Natural killer cell (primary cell): Measurements from ENCODE around the gene PREPL. TPM values are rescaled to one million over a fixed set of nuclear protein-coding genes. Genes with fewer than 3 reads are reported as not detected.

ENCODE experiments used
- ATAC-seq, 3 donors: fragments of 150-1000 bp in 2 of 3; fragments of 200-7000 bp in 1 of 3; cut with Tn5 transposase; 1 replicate in 1 of 3; 2 replicates in 2 of 3; pipeline ENCODE4 v1.10.0; 2021; ENCODE audit warnings: mild to moderate bottlenecking in 2 of 3, moderate library complexity in 2 of 3
- DNase-seq, 2 donors: peaks; one replicate each; pipeline versions ENCODE4 v3.0.0 to v3.0.0-alpha.2; 2013 to 2021; ENCODE audit warnings: mixed read lengths in 1 of 2
- H3K27ac ChIP-seq: one replicate; pipeline ENCODE4 v1.5.1; 2013; ENCODE audit warnings: mild to moderate bottlenecking, low read length
- H3K27me3 ChIP-seq: one replicate; pipeline ENCODE4 v1.6.1; 2013; ENCODE audit warnings: low read length; ENCODE audit not compliant: control insufficient read depth, insufficient read depth
- H3K36me3 ChIP-seq: one replicate; pipeline ENCODE4 v1.6.1; 2013; ENCODE audit warnings: low read length; ENCODE audit not compliant: control insufficient read depth, insufficient read depth
- H3K4me1 ChIP-seq: one replicate; pipeline ENCODE4 v1.6.1; 2013; ENCODE audit warnings: low read length; ENCODE audit not compliant: control insufficient read depth, insufficient read depth
- H3K4me3 ChIP-seq: one replicate; pipeline ENCODE4 v1.5.1; 2013; ENCODE audit warnings: low read length
- H3K9me3 ChIP-seq: one replicate; pipeline ENCODE4 v1.6.1; 2013; ENCODE audit warnings: low read length; ENCODE audit not compliant: control insufficient read depth, insufficient read depth
- H3K27ac Mint-ChIP-seq, 2 donors: one replicate each; pipeline ENCODE4 v1.8.0; 2022; ENCODE audit warnings: mild to moderate bottlenecking in 2 of 2, mixed read lengths in 2 of 2, moderate library complexity in 1 of 2
- H3K27me3 Mint-ChIP-seq, 2 donors: one replicate each; pipeline ENCODE4 v1.8.0; 2022; ENCODE audit warnings: low read depth in 2 of 2, mixed read lengths in 2 of 2
- H3K36me3 Mint-ChIP-seq: one replicate; pipeline ENCODE4 v1.8.0; 2022; ENCODE audit warnings: mixed read lengths
- H3K4me1 Mint-ChIP-seq, 2 donors: one replicate each; pipeline ENCODE4 v1.8.0; 2022; ENCODE audit warnings: mixed read lengths in 2 of 2
- H3K4me3 Mint-ChIP-seq: one replicate; pipeline ENCODE4 v1.8.0; 2022; ENCODE audit warnings: mild to moderate bottlenecking, moderate library complexity, mixed read lengths
- H3K9me3 Mint-ChIP-seq, 2 donors: one replicate each; pipeline ENCODE4 v1.8.0; 2022; ENCODE audit warnings: mixed read lengths in 2 of 2
- WGBS: methylation state at CpG from one replicate; pipeline ENCODE4 v1.1.7; 2013; ENCODE audit warnings: missing lambda C conversion rate; ENCODE audit not compliant: insufficient coverage; 5-methylcytosine and 5-hydroxymethylcytosine counted together
- intact Hi-C: fragments of 100-400 bp; cut with micrococcal nuclease; formaldehyde crosslinking; loops from one replicate; pipeline ENCODE4 v1.14.2; 2022
- total RNA-seq, 4 donors: library from RNA; stranded (reverse); fragments of 120-200 nt in 1 of 4; gene quantifications; one replicate each; pipeline versions ENCODE4 v1.2.3 to v1.2.4, GENCODE V29; 2013 to 2022
- TF ChIP-seq, protein P1 (sequence below): fragments of 200-600 bp; IDR thresholded peaks from one replicate; pipeline ENCODE4 v1.8.0; 2022; ENCODE audit warnings: antibody characterized with exemption

Gene PREPL
- total RNA-seq, 3 donors from 2014 or later (not counting 1 experiment from before 2014, with no cell fraction given): 17.2 to 23.2 (median 18.4) TPM

- no peak overlapping the region for H3K27ac ChIP-seq
- WGBS: 89% methylated on average over 2 of the region's 2 CpGs
- Mint-ChIP-seq H3K4me3 (no peak overlapping the region), H3K4me1 (no peaks in the 10 kb centered on the region), H3K27ac (no peak overlapping the region), H3K9me3 (no peaks in the 10 kb centered on the region), H3K27me3 (peaks cover under 1 to 2% of the 10 kb centered on the region in 2 donors), H3K36me3 (no peaks in the 10 kb centered on the region)
- no peaks in the 10 kb centered on the region for H3K27me3 ChIP-seq
- no peaks in the 10 kb centered on the region for H3K4me1 ChIP-seq
- no peak overlapping the region for H3K4me3 ChIP-seq
- TF ChIP-seq, protein P1, sequence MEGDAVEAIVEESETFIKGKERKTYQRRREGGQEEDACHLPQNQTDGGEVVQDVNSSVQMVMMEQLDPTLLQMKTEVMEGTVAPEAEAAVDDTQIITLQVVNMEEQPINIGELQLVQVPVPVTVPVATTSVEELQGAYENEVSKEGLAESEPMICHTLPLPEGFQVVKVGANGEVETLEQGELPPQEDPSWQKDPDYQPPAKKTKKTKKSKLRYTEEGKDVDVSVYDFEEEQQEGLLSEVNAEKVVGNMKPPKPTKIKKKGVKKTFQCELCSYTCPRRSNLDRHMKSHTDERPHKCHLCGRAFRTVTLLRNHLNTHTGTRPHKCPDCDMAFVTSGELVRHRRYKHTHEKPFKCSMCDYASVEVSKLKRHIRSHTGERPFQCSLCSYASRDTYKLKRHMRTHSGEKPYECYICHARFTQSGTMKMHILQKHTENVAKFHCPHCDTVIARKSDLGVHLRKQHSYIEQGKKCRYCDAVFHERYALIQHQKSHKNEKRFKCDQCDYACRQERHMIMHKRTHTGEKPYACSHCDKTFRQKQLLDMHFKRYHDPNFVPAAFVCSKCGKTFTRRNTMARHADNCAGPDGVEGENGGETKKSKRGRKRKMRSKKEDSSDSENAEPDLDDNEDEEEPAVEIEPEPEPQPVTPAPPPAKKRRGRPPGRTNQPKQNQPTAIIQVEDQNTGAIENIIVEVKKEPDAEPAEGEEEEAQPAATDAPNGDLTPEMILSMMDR: no peak
- H3K36me3 ChIP-seq: no peaks in the 10 kb centered on the region
- no peaks in the 10 kb centered on the region for H3K9me3 ChIP-seq
- ATAC-seq (no peak), DNase-seq (no peak)
- intact Hi-C loops: no loop called here
Observed at GRCh38 chr2:44273596-44273995, 87.7 kb downstream of the PREPL start.

DNA sequence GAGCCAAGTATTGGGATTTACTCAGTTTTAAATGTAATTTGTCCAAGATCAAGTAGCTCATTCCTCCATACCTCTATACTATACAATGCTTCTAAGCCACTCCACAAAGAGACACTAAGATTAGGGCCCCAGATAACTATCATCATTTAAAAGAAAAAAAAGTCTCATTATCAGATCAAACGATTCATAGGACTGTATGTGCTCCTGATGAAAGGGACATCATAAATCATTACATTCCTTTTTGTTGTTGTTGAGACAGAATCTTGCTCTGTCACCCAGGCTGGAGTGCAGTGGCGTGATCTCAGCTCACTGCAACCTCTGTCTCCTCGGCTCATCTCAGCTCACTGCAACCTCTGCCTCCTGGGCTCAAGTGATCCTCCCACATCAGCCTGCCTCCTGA lies 88.2 kb downstream of the PREPL start:
- DNase-seq (no peak), ATAC-seq (no peak)
- Histone ChIP-seq H3K36me3 (no peaks in the 10 kb centered on the region), H3K27ac (no peak overlapping the region), H3K27me3 (no peaks in the 10 kb centered on the region), H3K4me1 (no peaks in the 10 kb centered on the region), H3K4me3 (no peak overlapping the region), H3K9me3 (no peaks in the 10 kb centered on the region)
- Mint-ChIP-seq H3K4me1 (no peaks in the 10 kb centered on the region), H3K4me3 (no peak overlapping the region), H3K36me3 (no peaks in the 10 kb centered on the region), H3K27me3 (peaks cover 2 to 6% of the 10 kb centered on the region in 2 donors), H3K27ac (no peak overlapping the region), H3K9me3 (no peaks in the 10 kb centered on the region)
- intact Hi-C loops: no loop called here
- 81% methylated on average over 3 of the region's 3 CpGs for WGBS
- TF ChIP-seq, protein P1: no peak

GRCh38 chr2:44271296-44271695 lies 90.0 kb downstream of the PREPL start:
- H3K27ac ChIP-seq: no peak overlapping the region
- no peaks in the 10 kb centered on the region for H3K27me3 ChIP-seq
- ATAC-seq (no peak), DNase-seq (no peak)
- no peaks in the 10 kb centered on the region for H3K36me3 ChIP-seq
- no peaks in the 10 kb centered on the region for H3K4me1 ChIP-seq
- H3K9me3 ChIP-seq: no peaks in the 10 kb centered on the region
- WGBS: 93% methylated on average over 7 of the region's 7 CpGs
- Mint-ChIP-seq H3K27me3 (peaks cover 2 to 8% of the 10 kb centered on the region in 2 donors), H3K4me3 (no peak overlapping the region), H3K36me3 (no peaks in the 10 kb centered on the region), H3K27ac (no peak overlapping the region), H3K9me3 (no peaks in the 10 kb centered on the region), H3K4me1 (peaks cover 9 to 10% of the 10 kb centered on the region in 2 donors)
- no peak overlapping the region for H3K4me3 ChIP-seq
- intact Hi-C loops: no loop called here
- TF ChIP-seq, protein P1: no peak

DNA sequence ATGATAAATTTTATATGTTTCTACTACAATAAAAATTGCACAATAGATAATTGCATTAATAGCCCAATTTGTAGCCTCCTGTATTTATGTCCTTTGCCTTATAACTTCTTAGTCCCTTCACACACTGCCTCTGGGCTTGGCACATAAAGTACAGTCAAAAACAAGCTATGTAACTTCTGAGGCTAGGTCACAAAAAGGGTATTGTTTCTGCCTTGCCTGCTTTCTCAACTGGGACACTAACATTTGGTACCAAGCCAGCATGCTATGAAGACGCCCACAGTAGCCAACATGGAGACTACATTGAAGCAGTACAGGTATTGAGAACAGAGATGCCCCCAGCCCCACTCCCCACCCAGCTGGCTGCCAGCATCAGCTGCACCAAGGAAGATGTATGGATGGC lies 91.5 kb downstream of the PREPL start:
- Mint-ChIP-seq H3K4me1 (peaks cover 9 to 10% of the 10 kb centered on the region in 2 donors), H3K36me3 (no peaks in the 10 kb centered on the region), H3K27me3 (peaks cover 2 to 8% of the 10 kb centered on the region in 2 donors), H3K27ac (no peak overlapping the region), H3K4me3 (no peak overlapping the region), H3K9me3 (no peaks in the 10 kb centered on the region)
- Histone ChIP-seq H3K4me1 (no peaks in the 10 kb centered on the region), H3K9me3 (no peaks in the 10 kb centered on the region), H3K4me3 (no peak overlapping the region), H3K27ac (no peak overlapping the region), H3K36me3 (no peaks in the 10 kb centered on the region), H3K27me3 (no peaks in the 10 kb centered on the region)
- WGBS: 64% methylated on average over 1 of the region's 1 CpG
- intact Hi-C loops: no loop called here
- ATAC-seq (no peak), DNase-seq (no peak)
- TF ChIP-seq, protein P1: no peak
